Endothelial cell of hepatic sinusoid (primary cell): ENCODE data around the gene LONP1.

ENCODE experiments used
- in situ Hi-C: cut with HindIII; loops from 2 replicates; pipeline ENCODE4 v1.10.0; 2017; ENCODE audit warnings: low sequenced_read_pairs

Gene LONP1

DNA sequence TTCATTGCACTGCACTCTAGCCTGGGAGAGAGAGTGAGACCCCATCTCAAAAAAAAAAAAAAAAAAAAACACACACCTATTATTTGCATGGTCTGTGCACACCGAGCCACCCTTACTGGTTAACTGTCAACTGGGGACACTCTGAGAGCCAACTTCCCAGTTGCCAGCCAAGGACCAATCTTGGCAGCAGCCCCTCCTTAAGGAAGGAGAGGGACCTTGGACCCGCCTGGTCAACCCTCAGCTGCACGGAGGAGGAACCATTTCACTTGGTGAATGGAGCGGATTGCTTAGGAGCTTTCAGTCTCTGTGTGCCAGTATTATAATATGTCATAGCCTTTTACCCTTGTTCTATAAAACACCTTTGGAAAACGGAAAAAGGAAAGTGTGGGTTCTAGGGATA is 64.5 kb downstream of the LONP1 start:
- in situ Hi-C loops = no loop called here

DNA sequence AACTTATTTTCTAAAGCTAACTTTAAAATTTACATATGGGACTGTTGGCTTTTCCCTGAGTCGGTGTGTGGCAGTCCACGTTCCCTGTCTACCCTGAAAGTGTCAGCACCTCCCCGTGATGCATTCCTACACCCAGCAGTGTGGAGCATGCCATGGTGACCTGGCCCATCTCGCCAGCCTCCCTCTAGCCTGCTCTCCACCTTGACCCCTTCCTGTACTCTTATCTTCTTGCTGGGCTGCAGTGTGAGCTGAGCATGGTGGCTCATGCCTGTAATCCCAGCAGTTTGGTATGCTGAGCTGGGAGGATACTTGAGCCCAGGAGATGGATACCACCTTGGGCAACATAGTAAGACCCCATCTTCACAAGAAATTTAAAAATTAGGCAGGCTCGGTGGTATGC is 65.0 kb downstream of the LONP1 start:
- in situ Hi-C loops = loop anchor here (5.0 kb wide), 1 partner anchor 53 kb away; no protein-coding TSS in a partner anchor

DNA sequence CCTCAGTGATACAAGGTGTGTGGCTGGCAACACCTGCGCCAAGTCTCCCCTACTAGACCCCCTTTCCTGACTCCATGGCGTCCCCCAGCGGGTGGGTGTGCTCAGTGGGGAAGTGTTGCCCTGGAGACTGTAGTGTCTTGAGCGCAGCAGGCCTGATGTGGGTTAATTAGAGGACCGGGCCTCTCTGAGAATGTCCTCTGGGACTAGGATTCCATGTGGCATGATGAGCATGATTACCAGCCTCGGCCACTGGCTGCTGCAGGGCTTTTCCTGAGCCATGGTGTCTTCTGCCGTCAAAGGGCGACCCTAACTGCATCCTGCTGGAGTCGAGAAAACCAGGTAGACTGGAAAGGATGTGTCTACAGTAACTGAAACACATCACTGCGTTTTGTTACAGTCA is 67.7 kb downstream of the LONP1 start:
- in situ Hi-C loops = loop anchor here (5.0 kb wide), 1 partner anchor 50 kb away; no protein-coding TSS in a partner anchor

DNA sequence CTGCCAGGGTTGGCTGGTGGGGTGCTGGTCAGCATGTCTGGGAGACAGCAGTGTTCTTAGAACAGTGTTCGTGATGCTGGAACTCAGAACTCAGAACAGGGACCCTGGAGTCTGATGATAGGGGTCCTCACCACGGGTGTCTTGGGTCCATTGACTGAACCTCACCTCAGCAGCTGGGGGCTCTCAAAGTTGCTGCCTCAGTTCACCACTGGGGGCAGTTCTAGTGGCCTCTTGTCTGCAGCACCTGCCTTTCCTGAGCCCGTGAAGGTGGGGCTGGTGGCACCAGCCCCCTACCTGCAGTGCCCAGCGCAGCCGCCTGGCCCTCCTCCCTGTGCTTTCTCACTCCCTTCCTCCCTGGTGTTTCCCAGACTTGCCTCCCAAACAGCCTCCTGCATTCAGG is 68.6 kb downstream of the LONP1 start:
- in situ Hi-C loops = loop anchor here (5.0 kb wide), 1 partner anchor 49 kb away; no protein-coding TSS in a partner anchor

DNA sequence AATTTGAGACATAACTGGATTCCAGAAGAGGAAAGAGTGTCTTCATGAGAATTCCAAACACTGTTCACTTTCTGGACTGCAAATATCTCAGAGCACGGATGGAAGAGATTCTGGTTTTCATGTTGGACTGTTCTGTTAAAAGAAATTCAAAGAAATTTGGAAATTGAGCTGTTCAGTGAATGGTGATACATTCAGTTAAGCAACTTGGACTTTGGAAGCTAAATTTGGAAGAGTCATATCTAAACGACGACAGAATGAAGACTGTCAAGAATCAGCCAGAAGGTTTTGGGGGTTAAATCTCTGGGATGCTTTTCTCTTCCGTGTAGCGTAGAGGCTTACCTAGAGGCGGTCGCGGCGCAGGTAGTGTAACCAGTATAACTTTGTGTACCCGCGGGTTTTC is 71.5 kb downstream of the LONP1 start:
- in situ Hi-C loops = no loop called here

DNA sequence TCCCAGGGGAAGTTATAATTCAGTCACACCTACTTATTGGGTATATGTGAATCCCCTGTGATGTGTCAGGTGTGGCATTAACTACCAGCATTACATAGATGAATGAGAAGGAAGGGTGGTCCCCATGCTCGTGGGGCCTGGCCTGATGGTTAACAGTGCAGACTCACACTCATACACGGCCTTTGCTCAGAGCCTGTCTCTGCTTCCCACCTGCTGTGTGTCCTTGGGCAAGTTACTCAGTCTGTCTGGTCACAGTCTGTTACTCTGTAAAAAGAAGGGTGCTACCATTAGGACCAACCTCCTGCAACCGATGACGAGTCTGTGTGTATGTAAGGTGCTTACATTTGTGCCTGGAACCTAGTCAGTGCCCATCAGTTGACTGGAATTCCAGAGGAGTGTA is 73.2 kb downstream of the LONP1 start:
- in situ Hi-C loops = no loop called here

DNA sequence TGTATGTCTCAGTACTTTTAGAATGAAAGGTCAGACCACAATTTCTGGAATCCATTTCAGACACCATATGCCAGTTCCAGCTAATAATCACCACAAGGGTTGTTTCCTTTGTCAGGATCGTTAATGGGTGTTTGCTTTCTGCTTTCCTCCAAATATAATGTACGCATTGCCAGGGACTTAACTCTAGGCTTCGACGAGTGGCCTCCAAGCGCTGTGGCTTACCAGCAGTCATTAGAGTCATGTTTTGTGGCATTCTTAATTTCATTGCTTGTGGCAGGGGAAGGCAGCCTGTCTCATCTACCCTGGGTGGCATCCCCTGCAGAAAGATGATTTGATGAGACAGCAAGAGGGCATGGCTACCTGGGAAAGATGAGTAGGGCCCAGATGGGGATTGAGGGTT is 74.5 kb downstream of the LONP1 start:
- in situ Hi-C loops = no loop called here

DNA sequence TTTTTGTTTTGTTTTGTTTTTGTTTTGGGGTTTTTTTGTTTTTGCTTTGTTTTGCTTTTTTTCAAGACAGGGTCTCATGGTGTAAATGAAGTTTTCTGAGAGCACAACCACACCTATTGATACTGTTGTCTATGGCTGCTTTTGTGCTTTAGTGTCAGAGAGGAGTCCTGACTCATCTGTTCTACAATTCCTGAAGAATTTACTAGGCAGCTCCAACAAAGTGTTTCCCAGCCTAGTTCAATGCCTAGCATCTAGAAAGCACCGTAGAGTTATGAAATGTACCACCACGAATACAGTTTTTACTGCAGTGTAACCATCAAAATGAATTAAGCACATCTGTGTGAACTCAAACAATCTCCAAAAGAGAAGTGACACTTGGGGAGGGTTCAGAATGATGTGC is 75.9 kb downstream of the LONP1 start:
- in situ Hi-C loops = no loop called here

DNA sequence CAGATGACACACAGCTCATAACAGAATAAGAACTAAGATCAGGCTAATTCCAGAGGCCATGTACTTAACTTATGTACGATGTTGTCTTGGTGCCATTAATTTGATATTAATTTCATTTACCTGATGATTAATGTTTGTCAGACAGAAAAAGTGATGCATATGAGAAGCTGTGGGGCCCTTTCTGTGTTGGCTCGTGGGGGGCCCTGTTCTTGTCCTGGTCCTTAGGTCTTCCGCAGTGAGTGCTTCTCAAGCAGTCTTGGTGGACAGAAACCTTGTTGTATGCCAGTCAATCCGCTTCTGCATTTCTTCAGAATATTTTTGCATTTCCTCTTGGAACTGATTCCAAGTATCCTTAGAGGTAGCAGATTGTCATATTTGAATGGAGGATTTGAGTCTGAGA is 76.9 kb downstream of the LONP1 start:
- in situ Hi-C loops = no loop called here

DNA sequence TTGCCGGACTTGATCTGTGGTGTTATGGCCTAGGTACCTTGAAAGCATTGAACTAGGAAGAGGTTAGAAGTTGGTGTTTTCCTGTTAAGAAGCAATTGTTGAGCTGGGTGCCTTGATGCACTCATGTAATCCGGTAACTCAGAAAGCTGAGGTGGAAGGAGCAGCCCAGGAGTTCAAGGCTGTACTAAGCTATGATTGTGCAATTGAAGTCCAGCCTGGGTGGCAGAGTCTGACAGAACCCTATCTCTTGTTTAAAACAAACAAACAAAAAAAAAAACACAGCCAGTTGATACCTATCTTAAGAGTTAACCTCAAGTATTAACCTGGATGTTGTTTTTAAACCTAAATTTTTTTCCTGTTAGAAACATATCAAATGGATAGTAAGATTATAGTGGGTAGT is 77.7 kb downstream of the LONP1 start:
- in situ Hi-C loops = no loop called here
